GM18870 (cell line): Measurements from ENCODE around the gene SCGB2A2.

Experiments used
- ATAC-seq: cut with Tn5 transposase; IDR thresholded peaks from one replicate; pipeline ENCODE4 v1.9.1; 2021; ENCODE audit warnings: moderate library complexity; ENCODE audit not compliant: unreplicated experiment

SCGB2A2 gene

DNA sequence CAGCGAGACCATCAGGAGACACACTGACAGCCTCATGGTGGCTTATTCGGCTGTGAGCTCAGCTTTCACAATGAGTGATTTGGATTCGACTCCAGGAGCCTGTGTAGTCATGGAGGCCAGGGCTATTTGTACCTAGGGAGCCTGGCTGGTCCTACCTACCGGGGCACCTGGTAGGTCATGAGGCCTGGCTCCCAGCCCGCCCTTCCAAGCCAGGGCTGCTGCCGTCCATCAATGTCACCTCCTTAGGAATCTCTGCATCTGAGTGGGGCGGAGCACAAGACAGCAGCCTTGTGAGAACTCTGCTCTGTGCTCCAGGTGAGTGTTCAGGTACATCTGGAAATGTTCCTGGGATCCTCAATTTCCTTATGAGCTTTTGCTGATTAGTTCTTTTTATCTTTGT, 29.0 kb downstream of the SCGB2A2 start, which contains the start of gene SCGB1D4:
Gene SCGB1D4 (minus strand): TSS at position 101 of the 400 bp plus-strand sequence. CDS start 65 bp downstream, at position 36.
- no peak for ATAC-seq

- ATAC-seq: no peak
Observed at GRCh38 chr11:62306227-62306626, 36.3 kb downstream of the SCGB2A2 start.

- ATAC-seq: no peak
Observed at GRCh38 chr11:62307950-62308349, 38.0 kb downstream of the SCGB2A2 start.

- no peak for ATAC-seq
Observed at GRCh38 chr11:62309991-62310390, 40.0 kb downstream of the SCGB2A2 start.

- no peak for ATAC-seq
Observed at GRCh38 chr11:62315431-62315830, 45.5 kb downstream of the SCGB2A2 start.

- ATAC-seq: no peak
Observed at GRCh38 chr11:62322524-62322923, 52.6 kb downstream of the SCGB2A2 start.
